ENCODE measurements around the gene SERGEF.

Gene SERGEF

GRCh38 chr11:17781626-17782025 is 231.2 kb downstream of the SERGEF start:
- H3K4me2 ChIP-seq (ENCODE audit: low read depth, low read length, poor library complexity, severe bottlenecking) = no peak overlapping the region
- TF ChIP-seq CTCF (IDR thresholded peaks at IDR 0.05; ENCODE audit: insufficient read depth, low read length, poor library complexity, severe bottlenecking) = no peak
- no peak for TF ChIP-seq EZH2phosphoT487 (conservative IDR thresholded peaks at IDR 0.05; ENCODE audit: low read length)
- no peaks in the 10 kb centered on the region for H3K27me3 ChIP-seq (ENCODE audit: low read length)
- H3K4me3 ChIP-seq (ENCODE audit: insufficient read depth, low read length, poor library complexity, severe bottlenecking) = no peak overlapping the region
- no peaks in the 10 kb centered on the region for H3K9me3 ChIP-seq (ENCODE audit: insufficient read depth, low read length)
- H3K9ac ChIP-seq (ENCODE audit: low read length) = no peak overlapping the region
- no peaks in the 10 kb centered on the region for H3F3A ChIP-seq (ENCODE audit: insufficient read depth)
- no peaks in the 10 kb centered on the region for H3K36me3 ChIP-seq (ENCODE audit: low read length)
- H2AFZ ChIP-seq (ENCODE audit: low read depth, low read length, severe bottlenecking) = no peak overlapping the region
- no peaks in the 10 kb centered on the region for H4K20me1 ChIP-seq (ENCODE audit: low read depth, low read length)
- no peaks in the 10 kb centered on the region for H3K9me2 ChIP-seq (replicated peaks; ENCODE audit: insufficient read depth, low read length)
- no peak overlapping the region for H3K27ac ChIP-seq (ENCODE audit: low read depth, low read length)
- H3K79me2 ChIP-seq (ENCODE audit: insufficient read depth, low read length) = no peaks in the 10 kb centered on the region

- H3K9me3 ChIP-seq (ENCODE audit: insufficient read depth, low read length) = no peaks in the 10 kb centered on the region
- no peak overlapping the region for H3K4me2 ChIP-seq (ENCODE audit: low read depth, low read length, poor library complexity, severe bottlenecking)
- no peaks in the 10 kb centered on the region for H3K9me2 ChIP-seq (replicated peaks; ENCODE audit: insufficient read depth, low read length)
- H4K20me1 ChIP-seq (ENCODE audit: low read depth, low read length) = no peaks in the 10 kb centered on the region
- no peaks in the 10 kb centered on the region for H3K79me2 ChIP-seq (ENCODE audit: insufficient read depth, low read length)
- TF ChIP-seq EZH2phosphoT487 (conservative IDR thresholded peaks at IDR 0.05; ENCODE audit: low read length) (no peak), CTCF (IDR thresholded peaks at IDR 0.05; ENCODE audit: insufficient read depth, low read length, poor library complexity, severe bottlenecking) (no peak)
- H3K9ac ChIP-seq (ENCODE audit: low read length) = no peak overlapping the region
- H3K4me3 ChIP-seq (ENCODE audit: insufficient read depth, low read length, poor library complexity, severe bottlenecking) = no peak overlapping the region
- no peaks in the 10 kb centered on the region for H3K36me3 ChIP-seq (ENCODE audit: low read length)
- H3K27ac ChIP-seq (ENCODE audit: low read depth, low read length) = no peak overlapping the region
- no peaks in the 10 kb centered on the region for H3F3A ChIP-seq (ENCODE audit: insufficient read depth)
- no peaks in the 10 kb centered on the region for H3K27me3 ChIP-seq (ENCODE audit: low read length)
- no peak overlapping the region for H2AFZ ChIP-seq (ENCODE audit: low read depth, low read length, severe bottlenecking)
Measured at GRCh38 chr11:17781221-17781620, 231.6 kb downstream of the SERGEF start.

GRCh38 chr11:17780668-17781067 is 232.2 kb downstream of the SERGEF start:
- no peak overlapping the region for H2AFZ ChIP-seq (ENCODE audit: low read depth, low read length, severe bottlenecking)
- H3K4me2 ChIP-seq (ENCODE audit: low read depth, low read length, poor library complexity, severe bottlenecking) = no peak overlapping the region
- H3K36me3 ChIP-seq (ENCODE audit: low read length) = no peaks in the 10 kb centered on the region
- H3K9me3 ChIP-seq (ENCODE audit: insufficient read depth, low read length) = no peaks in the 10 kb centered on the region
- H3F3A ChIP-seq (ENCODE audit: insufficient read depth) = no peaks in the 10 kb centered on the region
- no peaks in the 10 kb centered on the region for H3K9me2 ChIP-seq (replicated peaks; ENCODE audit: insufficient read depth, low read length)
- no peak overlapping the region for H3K27ac ChIP-seq (ENCODE audit: low read depth, low read length)
- H3K4me3 ChIP-seq (ENCODE audit: insufficient read depth, low read length, poor library complexity, severe bottlenecking) = no peak overlapping the region
- H3K79me2 ChIP-seq (ENCODE audit: insufficient read depth, low read length) = no peaks in the 10 kb centered on the region
- no peak overlapping the region for H3K9ac ChIP-seq (ENCODE audit: low read length)
- H3K27me3 ChIP-seq (ENCODE audit: low read length) = no peaks in the 10 kb centered on the region
- TF ChIP-seq EZH2phosphoT487 (conservative IDR thresholded peaks at IDR 0.05; ENCODE audit: low read length) (no peak), CTCF (IDR thresholded peaks at IDR 0.05; ENCODE audit: insufficient read depth, low read length, poor library complexity, severe bottlenecking) (no peak)
- no peaks in the 10 kb centered on the region for H4K20me1 ChIP-seq (ENCODE audit: low read depth, low read length)
